Glomerular visceral epithelial cell (primary cell): ENCODE data around the gene APOL3.
"Not testable (repeated sequence)": the region's sequence is repeated elsewhere in the genome, so short reads cannot be mapped to it uniquely, and the experiment has no call there.

ENCODE experiments used
- DNase-seq: peaks from one replicate; pipeline ENCODE4 v3.0.0-alpha.2; 2016; ENCODE audit errors: extremely low spot score

APOL3 gene

DNA sequence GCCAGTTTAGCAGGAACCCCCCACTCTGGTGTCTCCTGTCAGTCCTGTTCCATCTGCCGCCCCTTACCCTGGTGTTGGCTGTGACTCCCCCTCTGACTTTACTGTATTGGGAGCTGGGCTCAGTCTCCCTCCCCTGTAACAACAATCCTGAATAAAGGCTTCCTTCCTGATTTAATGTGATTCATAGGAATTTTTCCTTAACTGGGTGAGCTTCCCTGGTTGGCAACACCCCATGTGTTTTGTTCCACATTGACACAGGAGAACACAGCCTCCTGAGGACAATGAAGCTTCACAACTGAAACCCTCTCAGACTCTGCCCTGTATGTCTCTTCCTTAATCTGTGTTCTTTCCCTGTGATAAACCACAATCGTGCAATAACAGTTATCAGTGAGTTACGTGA is 32.6 kb upstream of the APOL3 start:
- DNase-seq: no peak

DNA sequence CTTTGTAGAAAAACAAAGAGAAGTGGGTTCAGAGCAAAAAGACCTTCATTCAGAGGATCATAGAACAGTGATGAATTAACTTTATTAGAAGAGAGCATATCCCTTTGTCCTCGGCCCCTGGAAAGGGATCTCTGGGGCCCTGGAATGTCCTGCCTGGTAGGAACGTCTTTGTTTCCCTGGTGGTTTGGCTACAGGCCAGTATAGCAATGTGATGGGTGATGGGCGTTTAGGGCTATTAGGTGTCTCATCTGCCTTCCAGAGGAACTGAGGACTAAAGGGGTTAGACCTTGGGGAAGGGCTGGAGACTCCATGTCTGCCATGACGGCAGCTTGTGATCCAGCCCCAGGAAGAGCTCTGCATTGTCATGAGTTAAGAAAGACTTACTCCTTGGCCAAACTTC is 32.0 kb upstream of the APOL3 start:
- no peak for DNase-seq

DNA sequence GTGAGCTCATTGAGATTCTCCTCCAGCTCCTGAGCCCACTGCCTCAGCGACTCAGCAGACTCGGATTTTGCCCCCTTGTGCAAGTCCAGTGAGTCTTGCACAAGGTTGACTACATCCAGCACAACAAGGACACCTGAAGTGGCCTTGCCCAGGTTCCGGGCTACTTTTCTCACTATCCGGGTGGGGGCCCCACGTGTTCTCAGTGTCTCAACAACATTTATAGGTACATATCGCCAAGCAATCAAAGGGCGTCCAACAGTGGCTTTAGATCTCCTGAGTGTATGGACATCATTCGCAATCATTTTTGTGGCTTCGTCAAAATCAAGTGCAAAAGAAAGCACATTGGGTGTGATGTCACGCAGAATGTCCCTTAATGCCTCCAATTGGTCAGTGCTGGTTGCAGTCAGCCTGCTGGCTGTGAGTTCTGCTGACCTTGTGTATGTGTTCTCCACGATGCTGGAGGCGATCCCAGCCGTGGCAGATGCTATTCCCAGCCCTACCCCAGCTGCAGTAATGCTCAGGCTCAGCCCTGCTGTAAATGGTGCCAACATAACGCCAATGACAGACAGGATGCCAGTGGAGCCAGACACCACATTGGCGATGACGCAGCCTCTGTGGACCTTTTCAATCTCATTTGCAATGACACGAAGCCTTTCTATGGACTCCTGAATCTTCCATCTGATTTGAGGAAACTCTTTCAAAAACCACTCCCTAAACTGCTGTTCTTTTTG is 30.7 kb upstream of the APOL3 start:
- DNase-seq: no peak

- not testable (repeated sequence) for DNase-seq
Observed at GRCh38 chr22:36187862-36188261, 27.3 kb upstream of the APOL3 start.

- no peak for DNase-seq
Observed at GRCh38 chr22:36185828-36186624, 25.5 kb upstream of the APOL3 start.

- no peak for DNase-seq
Observed at GRCh38 chr22:36184433-36185025, 24.0 kb upstream of the APOL3 start.

DNA sequence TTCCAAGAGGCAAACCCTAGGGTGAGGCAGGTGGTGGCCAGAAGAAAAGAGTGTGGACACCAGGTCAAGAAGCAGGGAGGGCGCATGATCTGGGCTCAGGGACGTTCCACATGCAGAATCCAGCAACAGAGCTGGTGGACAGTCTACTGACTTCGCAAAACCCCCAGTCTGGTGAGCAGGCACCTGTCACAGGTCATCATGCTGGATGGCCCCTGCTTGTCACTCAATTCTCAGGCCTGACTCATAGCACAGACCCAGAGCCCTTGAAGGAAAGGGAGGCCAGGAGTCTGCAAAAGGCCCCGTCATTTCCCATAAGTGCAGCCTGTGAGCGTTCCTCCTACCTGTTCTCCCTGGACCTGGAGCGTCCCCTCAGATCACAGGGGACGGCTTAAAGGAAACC is 22.9 kb upstream of the APOL3 start:
- DNase-seq: no peak

- no peak for DNase-seq
Observed at GRCh38 chr22:36182857-36183256, 22.3 kb upstream of the APOL3 start.

DNA sequence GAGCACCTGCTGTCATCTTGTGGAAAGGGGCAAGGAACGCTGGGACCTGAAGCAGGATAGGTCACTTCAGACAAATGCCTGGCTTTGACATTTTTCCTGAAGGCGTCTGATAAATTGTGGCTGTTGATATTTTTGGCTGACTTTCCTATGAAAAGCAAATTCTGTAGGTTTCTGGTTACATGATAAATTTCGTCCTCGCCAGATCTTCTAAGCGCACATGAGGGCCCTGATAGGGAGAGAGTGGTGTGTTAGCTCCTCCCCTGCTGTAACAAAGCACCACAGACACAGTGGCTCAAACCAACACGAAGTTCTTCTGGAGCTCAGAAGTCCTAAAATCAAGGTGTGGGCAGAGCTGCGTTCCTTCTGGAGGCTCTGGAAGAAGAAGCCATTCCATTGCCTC is 21.5 kb upstream of the APOL3 start:
- no peak for DNase-seq

GRCh38 chr22:36180928-36181327 is 20.4 kb upstream of the APOL3 start:
- no peak for DNase-seq

DNA sequence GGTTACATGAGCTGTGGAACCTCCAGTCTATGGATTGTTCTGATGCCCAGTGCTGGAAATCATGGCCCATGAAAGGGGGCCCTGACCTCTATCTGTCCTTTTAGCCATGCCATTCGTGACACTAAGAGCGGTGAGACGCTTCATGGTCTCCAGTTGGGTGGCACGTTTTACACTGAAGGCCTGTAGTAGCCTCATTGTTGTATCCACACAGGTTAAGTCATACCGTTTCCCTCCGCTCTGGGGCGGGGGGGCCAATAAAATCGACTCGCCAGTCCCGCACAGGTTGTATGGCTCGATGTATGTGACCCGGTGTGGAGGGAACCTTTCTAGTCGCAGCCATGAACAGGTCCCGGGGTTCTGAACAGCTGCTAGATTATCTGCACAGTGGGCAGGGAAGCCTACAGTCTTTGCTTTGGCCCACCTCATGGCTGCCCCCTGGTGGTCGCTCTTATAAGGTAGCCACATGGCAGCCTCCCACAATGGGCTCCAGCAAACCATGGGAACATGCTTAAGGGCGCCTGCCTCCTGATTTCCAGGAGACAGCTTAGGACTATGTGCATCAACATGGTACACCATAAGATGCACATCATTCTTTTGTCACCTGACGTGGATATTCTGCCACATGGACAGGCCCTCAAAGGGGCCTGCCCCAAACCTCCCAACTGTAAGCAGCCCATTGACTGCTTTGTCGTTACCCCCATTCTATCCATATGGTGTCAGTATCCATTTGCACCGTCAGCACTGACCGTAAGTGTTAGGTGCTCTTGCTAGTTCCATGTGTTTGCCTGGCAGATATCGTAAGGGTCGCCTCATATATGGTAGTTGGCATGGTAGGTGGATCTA is 19.7 kb upstream of the APOL3 start:
- peak; percentile 61 for DNase-seq

DNA sequence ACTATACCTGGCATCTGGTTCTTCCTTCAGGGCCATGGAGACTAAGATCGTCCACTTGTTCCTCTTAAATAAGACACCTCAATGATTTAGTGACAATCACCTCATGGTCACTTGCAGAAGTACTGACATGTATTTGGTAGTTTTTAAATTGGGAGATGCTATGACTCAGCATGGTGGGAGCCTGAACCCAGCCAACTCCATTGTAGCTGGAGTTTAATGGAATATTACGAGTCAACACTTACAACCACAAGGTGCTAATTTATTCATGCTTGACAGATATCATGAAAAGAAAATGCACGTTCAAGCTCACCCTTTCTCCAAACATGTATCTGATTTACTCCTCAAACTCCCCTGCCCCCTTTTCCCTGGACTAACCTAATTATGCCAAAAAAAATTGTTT is 16.6 kb upstream of the APOL3 start:
- no peak for DNase-seq

- no peak for DNase-seq
Observed at GRCh38 chr22:36175892-36176291, 15.3 kb upstream of the APOL3 start.

GRCh38 chr22:36171941-36172340 is 11.4 kb upstream of the APOL3 start:
- no peak for DNase-seq

GRCh38 chr22:36166518-36167220 is 6.1 kb upstream of the APOL3 start:
- DNase-seq: no peak

GRCh38 chr22:36166086-36166485 is 5.5 kb upstream of the APOL3 start:
- no peak for DNase-seq

DNA sequence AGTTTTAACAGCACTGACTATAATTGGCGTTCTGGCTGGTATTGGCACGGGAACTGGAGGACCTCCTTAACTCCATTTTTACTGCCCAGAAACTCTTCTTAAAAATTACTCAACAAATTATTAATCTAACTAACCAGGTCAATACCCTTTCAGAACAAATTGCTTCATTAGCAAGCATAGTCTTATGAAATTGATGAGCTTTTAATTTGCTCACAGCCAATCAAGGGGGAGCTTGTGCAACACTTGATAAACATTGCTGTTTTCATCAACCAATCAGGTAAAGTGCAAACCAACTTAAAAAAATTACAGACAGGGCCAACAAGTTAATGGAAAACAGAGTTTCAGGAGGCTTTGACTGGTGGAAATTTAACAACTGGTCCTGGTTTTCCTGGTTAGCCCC is 4.6 kb upstream of the APOL3 start:
- no peak for DNase-seq

DNA sequence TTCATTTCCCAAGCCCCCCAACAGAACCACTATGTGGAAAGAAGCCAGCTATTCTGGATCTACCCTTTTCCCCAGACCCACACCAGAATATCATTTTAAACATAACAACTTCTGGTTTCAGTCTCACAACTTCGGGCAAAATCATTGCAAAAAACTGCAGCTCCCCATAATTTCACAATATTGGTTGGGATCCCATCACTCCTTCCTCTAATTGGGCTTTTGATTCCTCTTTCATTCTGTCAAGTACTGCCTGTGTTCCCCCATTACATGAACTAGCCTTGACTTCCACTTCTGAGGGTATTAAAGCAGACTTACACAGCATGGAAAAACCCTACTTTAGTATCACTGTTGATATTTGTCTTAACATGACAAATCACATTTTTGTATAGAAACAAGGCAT is 4.1 kb upstream of the APOL3 start:
- DNase-seq: no peak

- no peak for DNase-seq
Observed at GRCh38 chr22:36163497-36163896, 2.9 kb upstream of the APOL3 start.

DNA sequence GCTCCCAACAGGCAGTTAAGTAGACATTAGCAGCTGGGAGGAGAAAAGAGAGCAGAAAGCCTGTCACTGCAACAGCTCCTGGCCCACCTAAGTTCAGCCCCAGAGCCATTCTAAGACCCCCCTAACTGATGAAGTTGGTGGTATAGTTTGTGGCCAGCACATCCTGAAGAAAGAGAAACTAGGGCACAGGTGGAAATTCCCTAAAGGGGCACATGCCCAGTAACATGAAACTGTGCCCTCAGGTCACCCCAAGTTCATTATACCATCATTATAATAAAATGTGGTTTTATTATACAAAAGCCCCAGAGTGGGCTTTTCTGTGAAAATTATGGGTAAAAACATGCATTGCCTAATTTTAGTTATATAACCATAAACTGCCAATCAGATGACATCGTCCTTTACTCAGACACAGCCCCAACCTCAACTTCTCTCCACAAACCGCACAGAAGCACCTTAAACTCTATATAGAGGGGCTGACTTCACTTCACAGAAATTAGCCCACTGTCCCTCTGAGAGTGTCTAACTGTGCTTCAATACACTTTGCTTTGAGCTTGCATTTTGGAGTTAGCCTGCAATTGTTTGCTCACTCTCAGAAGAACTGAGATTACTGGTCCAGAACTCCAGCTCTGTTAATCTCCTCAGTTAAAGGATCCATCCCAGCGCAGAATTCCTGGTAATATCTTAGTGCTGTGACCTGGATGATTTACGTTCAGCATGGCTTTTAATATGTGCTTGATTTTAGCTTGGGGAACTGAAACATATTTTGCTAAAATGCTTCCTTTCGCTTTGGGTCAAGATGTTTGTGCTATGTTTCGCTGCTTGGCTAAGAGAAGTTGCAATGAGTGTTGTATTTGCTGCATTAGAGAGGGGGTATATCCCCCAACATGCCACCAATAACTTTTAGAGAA is 1.8 kb upstream of the APOL3 start:
- DNase-seq: peak; percentile 25

DNA sequence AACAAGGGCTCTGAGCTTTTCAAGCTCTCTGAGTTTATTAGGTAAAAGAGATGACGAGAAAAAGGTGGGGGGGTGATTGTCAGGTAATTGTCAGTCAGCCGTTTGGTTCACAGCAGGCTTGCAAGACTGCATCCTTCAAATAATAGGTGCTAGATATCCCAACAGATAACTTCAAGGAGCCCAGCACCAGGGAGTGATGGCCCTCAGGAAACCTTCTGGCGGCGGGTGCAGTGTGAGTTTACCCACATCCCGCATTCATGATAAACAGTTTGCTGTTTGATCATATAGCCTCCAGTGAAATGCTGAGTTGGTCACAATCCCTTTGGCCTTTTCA is 1.2 kb upstream of the APOL3 start:
- DNase-seq: not testable (repeated sequence)
